Right atrium auricular region (tissue), 2 donors: ENCODE data around the gene EPC1. TPM values are rescaled to one million over a fixed set of nuclear protein-coding genes. Genes with fewer than 3 reads are reported as not detected.
"Not testable (repeated sequence)": the region's sequence is repeated elsewhere in the genome, so short reads cannot be mapped to it uniquely, and the experiment has no call there.

Source experiments
- DNase-seq: peaks from one replicate; pipeline ENCODE4 v3.0.0-alpha.2; 2019; ENCODE audit warnings: low spot score
- H3K27ac ChIP-seq, 2 donors: fragments of 200-600 bp; sonication (generic); 1 replicate in 1 of 2; 2 replicates in 1 of 2; pipeline ENCODE4 v1.5.1; 2016 to 2019
- H3K27me3 ChIP-seq, 2 donors: fragments of 200-600 bp; sonication (generic); one replicate each; pipeline versions ENCODE4 v1.5.1 to v1.6.0; 2017 to 2019
- H3K36me3 ChIP-seq: fragments of 200-600 bp; sonication (generic); one replicate; pipeline ENCODE4 v1.5.1; 2016
- H3K4me1 ChIP-seq, 2 donors: fragments of 200-600 bp; sonication (generic); one replicate each; pipeline versions ENCODE4 v1.5.1 to v1.6.0; 2017 to 2019
- H3K4me3 ChIP-seq, 2 donors: fragments of 200-600 bp; sonication (generic); 1 replicate in 1 of 2; 2 replicates in 1 of 2; pipeline ENCODE4 v1.5.1; 2017 to 2019; ENCODE audit warnings: mild to moderate bottlenecking in 1 of 2, moderate library complexity in 1 of 2
- H3K9me3 ChIP-seq, 2 donors: fragments of 200-600 bp; sonication (generic); one replicate each; pipeline ENCODE4 v1.5.1; 2019
- CTCF ChIP-seq, 2 donors: fragments of 200-600 bp; sonication (generic); IDR thresholded peaks; one replicate each; pipeline ENCODE4 v1.5.1; 2019; ENCODE audit warnings: antibody characterized with exemption in 2 of 2
- total RNA-seq, 2 donors: library from RNA; depleted of rRNA; stranded (reverse); fragments of >200 nt; gene quantifications; one replicate each; pipeline ENCODE4 v1.1.0, GENCODE V29; 2016

EPC1 gene
- total RNA-seq, 2 donors from 2014 or later = 19.5 to 20.1 TPM

DNA sequence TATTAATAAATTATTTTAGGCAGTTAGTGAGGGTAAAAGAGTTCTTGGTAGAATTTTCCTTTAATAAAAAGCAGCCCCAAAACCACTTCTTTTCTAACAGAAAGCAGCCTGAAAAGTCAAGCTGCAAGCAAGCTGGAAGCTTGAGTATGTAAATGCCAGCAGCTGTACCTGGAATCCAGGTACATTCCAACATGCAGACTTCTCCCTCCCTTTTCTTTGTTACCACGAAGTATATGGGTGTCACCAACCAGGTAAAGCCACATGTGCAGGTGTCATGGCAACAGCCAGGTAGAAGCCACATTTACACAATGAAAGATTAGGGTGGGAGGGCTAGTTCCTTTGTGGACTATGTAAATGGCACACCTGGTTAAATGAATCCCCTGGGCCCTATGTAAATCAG is 114.6 kb downstream of the EPC1 start:
- Histone ChIP-seq H3K36me3 (no peaks in the 10 kb centered on the region), H3K4me3 (no peak overlapping the region), H3K9me3 (no peaks in the 10 kb centered on the region), H3K27me3 (no peaks in the 10 kb centered on the region), H3K4me1 (no peaks in the 10 kb centered on the region), H3K27ac (no peak overlapping the region)
- TF ChIP-seq CTCF (IDR thresholded peaks at IDR 0.05) = no peak
- no peak for DNase-seq

- H3K9me3 ChIP-seq, H3K4me3 ChIP-seq, H3K36me3 ChIP-seq, H3K27ac ChIP-seq, H3K4me1 ChIP-seq, DNase-seq, H3K27me3 ChIP-seq: not testable (repeated sequence)
Observed at GRCh38 chr10:32229788-32230187, 117.2 kb downstream of the EPC1 start.

GRCh38 chr10:32229170-32229569 is 117.8 kb downstream of the EPC1 start:
- no peak for DNase-seq
- Histone ChIP-seq H3K27me3 (no peaks in the 10 kb centered on the region), H3K36me3 (no peaks in the 10 kb centered on the region), H3K4me3 (no peak overlapping the region), H3K4me1 (no peaks in the 10 kb centered on the region), H3K27ac (no peak overlapping the region), H3K9me3 (no peaks in the 10 kb centered on the region)
- TF ChIP-seq CTCF (IDR thresholded peaks at IDR 0.05) = no peak

GRCh38 chr10:32227802-32228201 is 119.2 kb downstream of the EPC1 start:
- Histone ChIP-seq H3K27me3 (no peaks in the 10 kb centered on the region), H3K4me3 (no peak overlapping the region), H3K27ac (no peak overlapping the region), H3K9me3 (no peaks in the 10 kb centered on the region), H3K36me3 (no peaks in the 10 kb centered on the region), H3K4me1 (no peaks in the 10 kb centered on the region)
- TF ChIP-seq CTCF (IDR thresholded peaks at IDR 0.05) = no peak
- no peak for DNase-seq

- Histone ChIP-seq H3K27me3 (no peaks in the 10 kb centered on the region), H3K36me3 (no peaks in the 10 kb centered on the region), H3K27ac (no peak overlapping the region), H3K4me1 (no peaks in the 10 kb centered on the region), H3K9me3 (no peaks in the 10 kb centered on the region), H3K4me3 (no peak overlapping the region)
- DNase-seq = no peak
- TF ChIP-seq CTCF (IDR thresholded peaks at IDR 0.05) = no peak
Observed at GRCh38 chr10:32226624-32227023, 120.3 kb downstream of the EPC1 start.

- no peak overlapping the region for H3K4me3 ChIP-seq
- no peaks in the 10 kb centered on the region for H3K36me3 ChIP-seq
- no peak overlapping the region for H3K27ac ChIP-seq
- H3K4me1 ChIP-seq = no peaks in the 10 kb centered on the region
- TF ChIP-seq CTCF (IDR thresholded peaks at IDR 0.05) = no peak
- no peaks in the 10 kb centered on the region for H3K9me3 ChIP-seq
- H3K27me3 ChIP-seq = no peaks in the 10 kb centered on the region
- DNase-seq = no peak
Observed at GRCh38 chr10:32225976-32226375, 121.0 kb downstream of the EPC1 start.

DNA sequence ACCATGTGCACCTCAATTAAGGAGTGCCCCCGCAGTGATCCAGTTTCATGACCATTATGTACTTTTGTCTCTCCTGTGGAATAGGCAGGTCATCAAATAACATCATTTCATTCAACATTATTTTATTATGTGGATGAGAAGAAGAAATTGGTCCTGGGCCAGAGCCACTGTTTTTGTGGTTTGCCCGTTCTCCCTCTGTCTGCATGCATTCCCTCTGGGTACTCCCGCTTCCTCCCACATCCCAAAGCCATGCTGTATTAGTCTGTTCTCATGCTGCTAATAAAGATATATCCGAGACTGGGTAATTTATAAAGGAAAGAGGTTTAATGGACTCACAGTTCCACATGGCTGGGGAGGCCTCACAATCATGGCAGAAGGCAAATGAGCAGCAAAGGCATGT is 124.6 kb downstream of the EPC1 start:
- H3K4me1 ChIP-seq, H3K36me3 ChIP-seq, H3K27ac ChIP-seq, H3K4me3 ChIP-seq, DNase-seq, H3K27me3 ChIP-seq: not testable (repeated sequence)
- H3K9me3 ChIP-seq = peaks cover 0 to 19% of the 10 kb centered on the region in 2 donors

DNA sequence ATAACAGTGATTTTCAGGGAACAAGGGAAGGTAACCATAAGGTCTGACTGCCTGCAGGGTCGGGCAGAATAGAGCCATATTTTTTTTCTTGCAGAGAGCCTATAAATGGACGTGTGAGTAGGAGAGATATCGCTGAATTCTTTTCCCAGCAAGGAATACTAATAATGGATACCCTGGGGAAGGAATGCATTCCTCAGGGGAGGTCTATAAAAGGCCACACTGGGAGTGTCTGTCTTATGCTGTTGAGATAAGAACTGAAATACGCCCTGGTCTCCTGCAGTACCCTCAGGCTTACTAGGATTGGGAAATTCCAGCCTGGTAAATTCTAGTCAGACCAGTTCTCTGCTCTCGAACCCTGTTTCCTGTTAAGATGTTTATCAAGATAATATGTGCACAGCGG is 127.8 kb downstream of the EPC1 start:
- H3K27ac ChIP-seq, DNase-seq, H3K36me3 ChIP-seq, H3K27me3 ChIP-seq, H3K4me3 ChIP-seq, H3K4me1 ChIP-seq: not testable (repeated sequence)
- peaks cover 0 to 19% of the 10 kb centered on the region in 2 donors for H3K9me3 ChIP-seq

- H3K36me3 ChIP-seq, H3K27me3 ChIP-seq, DNase-seq, H3K4me1 ChIP-seq, H3K4me3 ChIP-seq, H3K27ac ChIP-seq: not testable (repeated sequence)
- H3K9me3 ChIP-seq = peaks cover 0 to 19% of the 10 kb centered on the region in 2 donors
Observed at GRCh38 chr10:32218206-32219044, 128.5 kb downstream of the EPC1 start.
